Measurements from ENCODE around the gene DHRS12. TPM values are rescaled to one million over a fixed set of nuclear protein-coding genes. Genes with fewer than 3 reads are reported as not detected.

Gene DHRS12
- total and polyA plus RNA-seq, 2 donors from 2014 or later, result 20.4 to 36.1 TPM

GRCh38 chr13:51760592-51760991 is 43.4 kb downstream of the DHRS12 start:
- FAIRE-seq, result no peak
- intact Hi-C loops (cut with DNase I), result no loop called here
- H3K4me3 ChIP-seq (ENCODE audit: low read length in 3 of 3), result no peak overlapping the region

GRCh38 chr13:51759240-51759639 is 44.7 kb downstream of the DHRS12 start:
- H3K36me3 ChIP-seq (ENCODE audit: control insufficient read depth in 2 of 3, insufficient read depth in 3 of 3, low read length in 3 of 3), result peaks cover 0 to 18% (median 12%) of the 10 kb centered on the region in 3 donors

More at GRCh38 chr13:51760592-51760991, 43.4 kb downstream of the DHRS12 start:
- TF ChIP-seq CTCF (IDR thresholded peaks at IDR 0.05; ENCODE audit: borderline replicate concordance, extremely low read depth, insufficient read depth), result no peak
- H3K27ac ChIP-seq (ENCODE audit: low read depth in 2 of 2, low read length in 2 of 2), result no peak overlapping the region
- H3K4me1 ChIP-seq (ENCODE audit: control insufficient read depth in 2 of 3, insufficient read depth in 2 of 3, low read depth in 1 of 3, low read length in 3 of 3), result peaks cover 0 to 10% (median 10%) of the 10 kb centered on the region in 3 donors
- no peaks in the 10 kb centered on the region for H3K9me3 ChIP-seq (ENCODE audit: control insufficient read depth in 2 of 3, insufficient read depth in 1 of 3, low read length in 3 of 3)
- no peak for DNase-seq
- no peaks in the 10 kb centered on the region for H3K27me3 ChIP-seq (ENCODE audit: control insufficient read depth, insufficient read depth, low read length)
- peaks cover 0 to 18% (median 12%) of the 10 kb centered on the region in 3 donors for H3K36me3 ChIP-seq (ENCODE audit: control insufficient read depth in 2 of 3, insufficient read depth in 3 of 3, low read length in 3 of 3)
- no peak overlapping the region for H3K9ac ChIP-seq (ENCODE audit: low read length in 3 of 3)

GRCh38 chr13:51758691-51759090 is 45.3 kb downstream of the DHRS12 start:
- intact Hi-C loops (cut with DNase I), result no loop called here
- TF ChIP-seq CTCF (IDR thresholded peaks at IDR 0.05; ENCODE audit: borderline replicate concordance, extremely low read depth, insufficient read depth), result no peak
- no peaks in the 10 kb centered on the region for H3K9me3 ChIP-seq (ENCODE audit: control insufficient read depth in 2 of 3, insufficient read depth in 1 of 3, low read length in 3 of 3)
- no peaks in the 10 kb centered on the region for H3K27me3 ChIP-seq (ENCODE audit: control insufficient read depth, insufficient read depth, low read length)
- H3K4me1 ChIP-seq (ENCODE audit: control insufficient read depth in 2 of 3, insufficient read depth in 2 of 3, low read depth in 1 of 3, low read length in 3 of 3), result peaks cover 0 to 3% (median 0%) of the 10 kb centered on the region in 3 donors
- H3K27ac ChIP-seq (ENCODE audit: low read depth in 2 of 2, low read length in 2 of 2), result no peak overlapping the region
- DNase-seq (no peak), FAIRE-seq (no peak)
- no peak overlapping the region for H3K4me3 ChIP-seq (ENCODE audit: low read length in 3 of 3)
- H3K36me3 ChIP-seq (ENCODE audit: control insufficient read depth in 2 of 3, insufficient read depth in 3 of 3, low read length in 3 of 3), result peaks cover 0 to 18% (median 12%) of the 10 kb centered on the region in 3 donors
- no peak overlapping the region for H3K9ac ChIP-seq (ENCODE audit: low read length in 3 of 3)

More at GRCh38 chr13:51759240-51759639, 44.7 kb downstream of the DHRS12 start:
- TF ChIP-seq CTCF (IDR thresholded peaks at IDR 0.05; ENCODE audit: borderline replicate concordance, extremely low read depth, insufficient read depth), result no peak
- no peak overlapping the region for H3K27ac ChIP-seq (ENCODE audit: low read depth in 2 of 2, low read length in 2 of 2)
- no peaks in the 10 kb centered on the region for H3K9me3 ChIP-seq (ENCODE audit: control insufficient read depth in 2 of 3, insufficient read depth in 1 of 3, low read length in 3 of 3)
- H3K4me1 ChIP-seq (ENCODE audit: control insufficient read depth in 2 of 3, insufficient read depth in 2 of 3, low read depth in 1 of 3, low read length in 3 of 3), result peaks cover 0 to 5% (median 4%) of the 10 kb centered on the region in 3 donors
- no peak overlapping the region for H3K9ac ChIP-seq (ENCODE audit: low read length in 3 of 3)
- FAIRE-seq (no peak), DNase-seq (no peak)
- intact Hi-C loops (cut with DNase I), result no loop called here
- H3K4me3 ChIP-seq (ENCODE audit: low read length in 3 of 3), result no peak overlapping the region
- no peaks in the 10 kb centered on the region for H3K27me3 ChIP-seq (ENCODE audit: control insufficient read depth, insufficient read depth, low read length)

- intact Hi-C loops (cut with DNase I), result no loop called here
- Histone ChIP-seq H3K27me3 (ENCODE audit: control insufficient read depth, insufficient read depth, low read length) (no peaks in the 10 kb centered on the region), H3K9ac (ENCODE audit: low read length in 3 of 3) (no peak overlapping the region), H3K9me3 (ENCODE audit: control insufficient read depth in 2 of 3, insufficient read depth in 1 of 3, low read length in 3 of 3) (no peaks in the 10 kb centered on the region), H3K4me1 (ENCODE audit: control insufficient read depth in 2 of 3, insufficient read depth in 2 of 3, low read depth in 1 of 3, low read length in 3 of 3) (peaks cover 0 to 2% (median 0%) of the 10 kb centered on the region in 3 donors), H3K4me3 (ENCODE audit: low read length in 3 of 3) (no peak overlapping the region), H3K36me3 (ENCODE audit: control insufficient read depth in 2 of 3, insufficient read depth in 3 of 3, low read length in 3 of 3) (peaks cover 0 to 24% (median 18%) of the 10 kb centered on the region in 3 donors), H3K27ac (ENCODE audit: low read depth in 2 of 2, low read length in 2 of 2) (no peak overlapping the region)
- TF ChIP-seq CTCF (IDR thresholded peaks at IDR 0.05; ENCODE audit: borderline replicate concordance, extremely low read depth, insufficient read depth), result no peak
- FAIRE-seq (no peak), DNase-seq (no peak)
Measured at GRCh38 chr13:51756651-51757050, 47.3 kb downstream of the DHRS12 start.

Measured in kidney (tissue), 14 donors.